HL-60/S4 treated with phorbol 12-myristate 13-acetate at 8.2 ng/mL for 4 days and 3 days (cell line): Measurements from ENCODE around the gene P3H2.

Experiments
- in situ Hi-C: fragments of 300-500 bp; cut with MboI; formaldehyde crosslinking; loops from 2 replicates; pipeline ENCODE4 v1.15.0; 2022; ENCODE audit warnings: low sequenced_read_pairs

Gene P3H2

DNA sequence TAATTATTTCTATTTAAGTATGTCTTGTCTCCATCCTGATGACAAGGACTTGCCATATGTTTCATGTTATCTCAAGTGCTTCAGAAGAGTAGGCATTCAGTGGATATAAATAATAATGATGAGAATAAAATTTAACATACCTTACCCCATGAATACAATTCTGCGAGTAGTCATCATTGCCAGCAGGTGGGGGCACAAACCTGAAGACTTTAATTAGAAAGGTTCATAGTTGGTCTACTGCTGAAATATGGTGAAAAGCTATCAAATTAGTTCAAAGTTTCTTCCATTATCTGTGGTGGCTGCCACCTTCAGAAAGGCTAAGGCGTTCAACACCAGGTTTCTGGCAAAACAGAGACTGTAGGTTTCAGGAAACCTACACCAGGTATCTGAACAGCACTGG lies 100.9 kb downstream of the P3H2 start:
- in situ Hi-C loops = no loop called here

DNA sequence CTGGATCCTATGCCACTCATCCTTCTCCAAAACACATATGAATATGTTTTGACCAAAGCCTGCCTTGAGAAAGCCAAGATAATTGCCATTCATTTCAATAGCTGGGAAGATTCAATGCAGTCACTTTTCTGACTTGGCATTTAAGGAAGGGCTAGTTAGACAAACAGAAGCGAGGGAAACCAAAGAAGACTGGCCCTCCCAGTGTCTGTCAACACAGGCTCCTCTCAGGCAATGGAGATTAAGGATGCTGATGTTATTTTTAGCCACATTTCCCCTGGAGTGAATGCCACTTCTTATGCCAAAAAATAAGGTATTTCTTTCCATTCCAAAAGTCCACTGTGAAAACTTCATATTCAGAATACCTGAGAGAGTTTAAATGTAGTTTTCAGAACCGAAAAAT lies 101.7 kb downstream of the P3H2 start:
- in situ Hi-C loops = no loop called here

DNA sequence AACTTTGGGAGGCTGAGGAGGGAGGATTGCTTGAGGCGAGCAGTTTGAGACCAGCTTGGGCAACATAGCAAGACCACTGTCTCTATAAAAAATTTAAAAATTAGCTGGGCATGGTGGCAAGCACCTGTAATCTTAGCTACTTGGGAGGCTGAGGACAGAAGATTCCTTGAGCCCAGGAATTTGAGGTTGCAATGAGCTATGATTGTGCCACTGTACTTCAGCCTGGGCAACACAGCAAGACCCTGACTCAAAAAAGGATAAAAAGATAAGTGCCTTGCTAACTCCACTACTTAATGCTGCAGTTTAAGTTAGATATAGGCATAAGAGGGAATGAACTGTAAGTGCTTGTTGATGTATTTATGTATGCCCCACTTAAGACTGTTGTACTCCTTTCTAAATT lies 102.2 kb downstream of the P3H2 start:
- in situ Hi-C loops = no loop called here

DNA sequence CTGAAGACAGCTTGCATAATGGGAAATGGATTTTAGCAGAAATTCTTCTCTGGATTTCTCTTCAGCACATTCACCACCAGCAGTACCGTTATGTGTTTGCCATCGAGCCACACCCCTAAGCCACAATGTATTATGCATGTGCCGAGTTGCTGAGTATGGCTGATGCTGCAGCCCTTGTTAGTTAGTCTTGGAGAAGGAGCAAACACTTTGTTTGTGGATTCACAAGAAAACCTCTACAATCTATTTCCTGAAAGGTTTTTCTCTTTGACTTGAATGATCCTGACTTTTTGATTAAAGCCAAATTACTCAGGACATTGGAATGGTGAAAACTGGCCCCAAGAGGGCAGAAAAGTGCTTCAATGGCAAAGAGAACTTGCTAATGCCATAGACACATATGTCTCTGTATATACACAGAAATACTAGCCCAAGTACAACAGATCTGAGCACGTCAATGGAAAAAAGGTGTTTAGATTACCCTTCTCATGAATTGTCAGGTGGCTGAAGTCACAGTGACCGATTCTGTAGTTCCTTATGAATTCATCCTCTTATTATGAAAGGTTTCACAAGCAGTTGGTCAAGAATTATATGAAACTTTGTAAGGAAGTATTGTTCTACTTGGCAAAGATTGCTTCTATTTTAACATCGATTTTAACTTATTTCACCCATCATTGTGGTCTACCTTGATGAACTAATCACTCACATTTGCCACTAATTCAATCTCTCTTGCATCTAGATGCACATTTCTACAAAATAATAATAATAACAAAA lies 103.0 kb downstream of the P3H2 start:
- in situ Hi-C loops = no loop called here

DNA sequence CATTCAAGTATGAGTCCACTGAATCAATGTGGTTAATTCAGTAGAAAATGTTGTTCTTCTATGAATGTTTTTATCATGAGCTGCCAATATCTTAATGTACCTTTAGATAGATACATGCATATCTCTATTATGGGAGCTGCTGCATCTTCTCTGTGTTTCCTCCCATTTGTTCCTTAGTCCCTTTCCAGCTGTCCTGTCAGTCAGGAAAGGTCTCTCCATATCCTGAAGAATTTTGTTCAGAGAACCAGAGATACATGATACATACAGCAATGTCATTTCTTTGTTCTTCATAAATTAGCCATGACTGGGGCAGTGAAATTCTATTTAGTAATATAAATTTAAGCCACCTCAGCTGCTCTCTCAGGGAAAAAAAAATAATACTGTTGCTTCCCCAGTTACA lies 103.7 kb downstream of the P3H2 start:
- in situ Hi-C loops = no loop called here

DNA sequence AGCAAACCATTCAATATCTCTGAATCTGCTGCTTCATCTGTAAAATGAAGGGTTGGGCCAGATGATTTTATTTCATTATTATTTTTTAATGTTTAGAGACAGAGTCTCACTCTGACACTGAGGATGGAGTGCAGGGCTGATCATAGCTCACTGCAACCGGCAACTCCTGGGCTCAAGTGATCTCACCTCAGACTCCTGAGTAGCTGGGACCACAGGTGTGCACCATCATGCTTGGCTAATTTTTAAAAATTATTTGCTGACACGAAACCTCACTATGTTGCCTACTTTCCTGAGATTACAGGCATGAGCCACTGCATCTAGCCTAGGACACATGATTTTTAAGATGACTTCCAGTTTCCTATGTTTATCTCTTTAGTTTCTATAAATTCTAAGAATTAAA lies 105.8 kb downstream of the P3H2 start:
- in situ Hi-C loops = no loop called here

DNA sequence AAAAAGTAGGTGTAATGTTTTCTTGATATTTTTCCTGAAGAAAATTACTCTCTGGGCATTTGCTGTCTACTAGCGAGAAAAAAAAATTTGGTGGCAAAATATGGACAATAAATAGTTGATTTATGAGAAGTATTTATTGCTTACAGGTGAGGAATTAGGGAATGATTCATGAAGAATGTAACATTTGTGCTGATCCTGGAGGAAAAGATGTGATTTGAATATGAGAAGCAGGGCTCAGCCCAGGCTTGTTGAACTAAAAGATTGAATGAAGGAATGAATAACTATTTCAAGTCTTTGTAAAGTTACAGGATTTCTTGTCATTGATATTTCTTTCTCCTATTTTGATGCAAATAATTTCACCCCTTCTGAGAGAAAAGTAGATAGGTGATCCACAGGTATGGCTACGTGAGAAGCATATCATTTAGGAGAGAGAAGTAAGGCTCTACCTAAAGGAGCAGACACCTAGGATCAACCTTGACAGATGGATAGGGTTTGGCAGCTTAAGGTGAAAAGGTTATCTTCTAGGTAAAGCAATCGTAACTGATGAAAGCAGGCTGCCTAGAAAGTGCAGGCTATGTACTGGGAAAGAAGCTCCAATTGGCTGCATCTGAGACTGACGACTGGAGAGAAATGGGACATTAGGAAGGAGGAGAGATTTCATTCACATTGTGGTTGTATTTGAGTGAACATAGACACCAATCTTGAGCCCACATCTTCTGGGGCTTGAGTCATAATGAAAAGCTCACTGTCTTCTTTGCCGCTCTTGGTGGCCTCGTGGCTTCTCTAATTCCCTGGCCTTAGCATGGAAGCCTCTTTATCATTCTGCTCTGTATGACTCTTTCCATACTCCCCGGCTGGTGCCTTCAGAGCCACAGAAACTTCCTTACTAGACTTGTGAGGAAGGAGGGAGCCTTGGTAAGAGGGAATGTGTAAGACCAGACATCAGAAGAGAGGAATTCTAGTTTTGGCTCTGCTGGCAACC lies 106.5 kb downstream of the P3H2 start:
- in situ Hi-C loops = no loop called here

DNA sequence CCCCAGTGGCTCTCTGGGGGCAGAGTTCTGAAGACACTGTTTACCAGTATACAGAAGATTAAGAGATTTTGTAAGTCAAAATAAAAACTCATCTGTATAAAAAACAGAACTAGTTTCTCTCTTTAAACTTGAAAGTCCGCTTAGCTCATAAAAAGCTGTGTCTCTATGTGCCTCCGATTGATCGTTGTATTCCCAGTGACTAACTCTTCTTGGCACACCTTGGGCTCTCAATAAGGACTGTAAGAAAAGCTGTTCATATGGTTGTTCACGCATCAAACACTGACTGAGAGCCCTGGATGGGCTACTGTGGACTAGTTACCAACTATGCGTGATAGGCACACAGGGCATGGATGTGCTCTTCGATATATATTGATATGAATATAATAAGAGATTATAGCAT lies 107.9 kb downstream of the P3H2 start:
- in situ Hi-C loops = no loop called here

DNA sequence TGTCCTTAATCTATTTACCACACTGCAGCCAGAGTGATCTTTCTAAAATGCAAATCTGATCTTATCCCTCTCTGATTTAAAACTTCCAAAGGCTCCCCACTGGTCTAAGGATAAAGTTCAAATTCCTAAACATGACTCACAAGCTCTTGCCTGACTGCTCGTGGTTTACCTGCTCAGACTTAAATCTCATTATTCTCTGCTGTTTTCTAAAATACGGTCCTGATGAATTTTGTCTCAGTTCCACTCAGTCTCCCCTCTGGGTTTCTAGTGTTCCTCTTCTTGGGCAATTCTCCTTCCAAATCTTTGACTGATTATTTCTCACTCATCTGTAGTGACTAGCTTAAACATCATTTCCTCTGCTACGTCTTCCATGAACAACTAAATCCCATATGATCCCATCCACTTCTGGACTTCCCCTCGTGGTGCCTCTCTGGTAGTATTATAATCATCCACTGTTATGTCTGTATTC lies 108.3 kb downstream of the P3H2 start:
- in situ Hi-C loops = no loop called here

DNA sequence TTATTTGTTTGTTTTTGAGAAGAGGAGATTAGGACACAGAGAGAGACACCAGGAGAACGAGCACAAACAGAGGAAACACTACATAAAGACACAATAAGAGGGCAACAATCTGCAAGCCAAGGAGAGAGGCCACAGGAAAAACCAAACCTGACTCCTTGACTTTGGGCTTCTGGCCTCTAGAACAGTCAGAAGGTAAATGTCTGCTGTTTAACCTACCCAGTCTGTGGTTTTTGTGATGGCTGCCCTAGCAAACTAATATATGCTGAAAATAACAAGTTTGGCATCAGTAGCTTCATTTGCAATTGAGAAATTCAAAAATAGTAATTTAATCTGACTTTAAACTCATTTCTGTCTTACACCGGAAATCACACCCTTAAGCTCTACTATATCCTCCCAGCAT lies 110.2 kb downstream of the P3H2 start:
- in situ Hi-C loops = no loop called here

DNA sequence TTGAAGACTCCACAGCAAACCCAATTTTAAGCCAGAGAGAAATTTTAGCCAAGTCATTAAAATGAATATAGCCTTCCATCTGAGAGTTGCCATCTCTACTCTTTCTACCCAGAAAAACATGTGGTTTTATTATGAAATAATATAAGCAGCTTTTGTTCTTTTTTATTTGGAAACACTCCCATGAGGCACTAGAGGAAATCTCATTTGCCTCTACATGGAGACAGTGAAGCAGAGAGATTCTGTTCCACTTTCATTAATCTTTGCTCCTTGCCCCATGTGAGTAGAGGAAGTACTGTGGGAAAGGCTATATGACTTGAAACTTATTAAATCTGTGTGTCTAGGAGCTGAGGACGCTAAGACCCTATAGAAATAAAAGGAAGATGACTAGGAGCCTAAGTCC lies 111.1 kb downstream of the P3H2 start:
- in situ Hi-C loops = no loop called here

DNA sequence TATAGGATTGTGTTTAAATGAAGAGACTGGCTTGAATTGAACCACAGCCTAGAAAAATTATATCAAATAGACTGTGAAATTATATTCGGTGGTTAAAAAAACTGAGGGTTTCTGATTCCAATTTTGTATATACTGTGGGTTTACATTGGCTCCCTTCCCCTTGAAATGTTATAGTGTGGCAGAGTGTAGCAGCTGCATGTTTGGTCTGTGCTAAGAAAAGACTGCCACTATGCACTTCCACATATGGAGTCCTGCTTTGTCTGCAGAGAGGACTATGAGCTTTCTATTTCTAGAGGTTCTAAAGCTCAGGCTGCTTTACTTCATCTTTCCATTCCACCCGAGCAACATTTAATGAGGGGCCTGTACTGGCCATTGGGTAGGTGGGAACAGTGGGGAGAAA lies 112.3 kb downstream of the P3H2 start:
- in situ Hi-C loops = no loop called here

DNA sequence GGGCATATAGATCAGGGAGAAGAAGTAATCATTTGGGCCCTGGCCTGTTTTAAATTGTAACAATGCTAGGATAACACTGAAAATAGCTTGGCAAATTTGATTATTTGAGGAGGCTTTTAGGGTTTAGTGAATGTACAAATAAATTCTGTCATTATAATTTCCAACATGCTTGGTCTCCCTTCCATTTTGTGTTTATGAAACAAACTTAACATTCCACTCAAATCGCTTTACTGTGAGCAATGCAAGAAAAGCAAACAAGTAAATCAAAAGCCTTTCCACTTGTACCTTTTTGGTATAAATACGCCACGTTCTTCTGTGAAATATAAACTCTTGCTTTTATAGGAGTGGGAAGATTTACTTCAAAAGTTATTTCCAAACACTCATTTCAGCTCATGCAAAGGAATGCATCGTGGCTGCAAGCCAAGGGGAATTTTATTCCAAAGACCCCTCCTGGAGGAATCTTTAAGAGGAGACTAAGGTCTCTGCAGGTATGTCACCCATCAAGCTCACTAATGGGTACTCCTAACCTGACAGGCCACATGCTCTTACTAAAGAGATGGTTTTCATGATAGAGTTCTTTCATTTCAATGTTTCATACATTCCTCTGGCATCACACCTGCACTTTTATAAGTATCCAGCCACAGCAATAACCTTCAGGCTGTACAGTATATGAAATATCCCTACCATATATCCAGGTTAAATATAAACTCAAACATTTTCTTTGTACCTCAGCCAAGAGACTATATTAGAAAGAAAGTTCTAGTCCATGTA lies 115.2 kb downstream of the P3H2 start:
- in situ Hi-C loops = no loop called here

DNA sequence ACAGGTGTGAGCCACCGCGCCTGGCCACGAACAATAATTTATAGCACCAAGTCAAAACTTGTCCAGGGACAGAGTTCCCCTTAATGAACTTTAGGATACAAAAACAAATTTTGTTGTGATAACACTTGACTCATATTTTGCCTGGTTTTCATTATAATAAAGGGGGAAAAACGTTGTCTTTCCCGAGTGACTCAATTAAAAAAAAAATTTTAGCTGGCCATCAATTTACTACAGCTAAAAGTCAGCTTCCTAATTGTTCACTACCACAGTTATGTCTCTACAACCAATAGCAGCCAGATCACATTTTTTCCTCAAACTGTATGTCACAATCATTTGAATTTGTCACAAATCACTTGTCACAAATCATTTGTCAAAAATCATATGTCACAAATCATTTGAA lies 116.0 kb downstream of the P3H2 start:
- in situ Hi-C loops = no loop called here

DNA sequence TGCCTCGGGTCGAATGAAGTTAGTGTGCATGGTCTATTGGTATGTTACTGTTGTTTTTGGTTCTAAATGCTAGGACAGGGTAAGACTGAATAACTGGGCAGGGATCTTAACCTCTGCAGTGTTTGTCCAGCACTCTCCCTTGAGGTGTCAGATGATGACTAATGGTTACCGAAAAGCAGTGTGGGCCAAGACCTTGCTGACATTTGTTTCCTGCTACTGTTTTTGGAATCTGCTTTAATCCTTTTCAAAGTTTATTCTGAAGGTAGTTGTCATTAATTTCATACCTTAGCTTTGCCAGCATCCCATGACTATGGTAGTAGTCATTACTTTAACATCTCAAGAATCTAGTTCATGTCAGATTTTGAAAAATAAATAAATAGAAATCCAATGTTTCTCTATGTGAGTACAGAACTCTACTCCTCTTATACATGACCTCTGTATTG lies 117.0 kb downstream of the P3H2 start:
- in situ Hi-C loops = no loop called here

DNA sequence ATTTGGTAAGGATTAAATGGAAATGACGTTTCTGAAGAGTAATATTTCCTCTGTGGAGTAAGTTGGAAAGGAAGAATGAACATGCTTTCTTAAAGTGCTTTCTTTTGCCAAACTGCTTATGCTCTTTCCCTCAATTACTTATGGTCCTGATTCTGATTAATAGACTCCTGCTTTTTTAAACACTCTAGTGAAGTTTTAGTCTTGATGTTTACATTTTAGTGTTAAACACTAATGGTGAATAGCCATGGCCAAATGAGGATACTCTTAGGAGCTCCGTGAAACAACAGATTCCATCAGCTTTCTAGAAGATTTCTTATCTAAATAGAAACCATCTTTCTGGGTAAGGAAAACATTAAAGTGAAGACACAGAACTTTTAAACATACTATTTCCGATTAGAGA lies 117.6 kb downstream of the P3H2 start:
- in situ Hi-C loops = no loop called here

DNA sequence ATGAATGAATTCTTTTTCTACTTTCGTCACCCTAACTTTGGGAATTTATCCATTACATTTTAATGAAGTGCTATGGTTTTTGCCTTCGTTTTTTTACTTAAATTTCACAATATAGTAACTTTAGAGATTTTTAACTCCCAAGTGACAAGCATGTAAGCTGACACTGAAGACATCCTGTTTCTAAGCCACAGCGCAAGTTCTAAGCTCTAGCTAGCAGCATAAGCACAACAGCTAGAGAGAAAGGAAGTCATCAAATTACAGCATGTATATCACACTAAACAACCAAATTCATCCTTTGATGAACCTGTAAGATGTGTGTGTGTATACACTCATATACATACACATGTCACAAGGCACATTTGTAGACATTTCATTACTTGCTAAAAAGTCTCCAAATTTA lies 119.3 kb downstream of the P3H2 start:
- in situ Hi-C loops = no loop called here

DNA sequence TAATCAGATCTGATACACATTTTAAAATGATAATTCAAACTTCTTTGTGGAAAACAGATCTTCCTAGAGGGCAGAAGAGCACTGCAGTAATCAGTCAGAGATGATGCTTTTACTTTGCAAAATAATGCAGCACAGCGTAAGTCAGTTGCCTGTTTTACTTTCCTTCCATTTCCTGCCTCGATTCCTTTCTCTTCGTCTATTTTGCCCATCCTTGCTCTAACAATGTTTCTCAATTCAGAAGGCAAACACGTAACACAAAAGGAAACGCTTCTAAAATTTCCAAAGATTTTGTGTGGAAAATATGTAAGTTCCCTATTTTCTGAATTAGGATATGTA lies 119.9 kb downstream of the P3H2 start:
- in situ Hi-C loops = no loop called here

DNA sequence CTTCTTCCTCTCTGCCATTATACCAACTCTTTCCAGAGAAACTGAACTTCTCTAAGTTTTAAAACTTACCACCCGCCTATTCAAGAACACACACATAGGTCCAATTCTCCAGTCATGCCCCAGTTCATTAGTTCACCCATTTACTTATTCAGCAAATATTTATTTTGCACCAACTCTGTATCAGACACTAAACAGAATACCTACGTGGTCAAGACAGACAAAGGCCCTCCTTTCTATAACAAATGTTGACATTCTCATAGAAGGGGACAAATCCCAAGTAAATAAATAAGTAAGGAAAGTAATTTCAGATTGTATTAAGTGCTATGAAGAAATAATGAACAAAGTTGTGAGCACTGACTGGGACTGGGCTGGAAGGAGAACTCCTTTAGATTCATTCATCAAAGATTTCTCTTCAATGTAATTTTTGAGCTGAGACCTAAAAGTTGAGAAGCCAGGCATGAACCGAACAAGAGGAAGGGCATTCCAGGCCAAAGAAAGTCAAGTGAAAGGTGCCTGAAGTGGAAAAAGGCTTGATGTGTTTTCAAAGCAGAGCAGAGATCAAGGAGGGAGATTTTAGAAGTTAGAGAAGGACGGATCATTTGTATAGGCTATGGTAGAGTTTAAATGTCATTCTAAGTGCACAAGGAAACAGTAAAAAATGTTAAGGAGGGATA lies 120.4 kb downstream of the P3H2 start:
- in situ Hi-C loops = no loop called here

DNA sequence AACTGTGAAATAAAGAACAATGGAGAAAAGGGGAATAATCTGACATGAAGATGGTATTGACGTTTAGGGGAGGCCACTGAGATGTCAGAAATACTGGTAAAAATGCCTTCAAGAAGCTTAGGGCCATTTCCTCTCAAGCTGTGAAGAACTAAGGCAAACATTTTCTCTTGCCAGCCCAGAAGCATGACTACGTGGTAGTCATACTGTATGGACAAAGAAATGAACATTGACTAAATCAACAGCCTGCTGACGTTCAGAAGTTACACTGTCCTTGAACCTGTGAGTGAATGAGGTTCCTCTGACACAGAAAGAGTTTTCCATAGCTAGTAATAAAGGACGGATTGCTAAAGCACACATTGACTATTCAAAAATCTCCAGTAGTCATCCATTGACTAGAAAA lies 121.0 kb downstream of the P3H2 start:
- in situ Hi-C loops = no loop called here

DNA sequence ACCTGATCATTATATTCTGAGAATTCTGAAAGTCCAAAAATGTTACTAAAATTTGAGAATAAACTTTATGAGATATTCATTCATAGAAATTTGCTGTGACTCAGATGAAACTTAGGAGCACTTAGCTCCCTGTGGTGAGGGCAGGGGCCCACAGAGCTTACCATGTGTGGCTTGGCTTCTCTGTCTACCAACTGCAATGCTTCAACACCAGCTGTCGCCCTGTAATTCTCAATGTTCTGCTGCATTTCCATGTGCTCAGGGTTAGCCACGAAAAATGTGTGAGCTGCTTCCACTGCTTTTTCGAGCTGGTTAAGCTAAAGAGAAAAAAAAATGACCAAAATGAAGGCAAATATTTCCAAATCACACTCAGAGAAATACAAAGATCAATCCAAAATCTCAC lies 125.6 kb downstream of the P3H2 start:
- in situ Hi-C loops = no loop called here
